T-helper 1 cell treated with Interleukin-12 subunit alpha and Interleukin-12 subunit beta and Interleukin-4 antibody, amounts not matched to agents 30 μg/mL and 1 μg/mL, for 36 hours (primary cell): ENCODE data around the gene SLC16A7.
"Not testable (repeated sequence)": the region's sequence is repeated elsewhere in the genome, so short reads cannot be mapped to it uniquely, and the experiment has no call there.

ENCODE experiments used
- H3K27ac Mint-ChIP-seq: one replicate; pipeline ENCODE4 v1.8.0; 2021; ENCODE audit warnings: mild to moderate bottlenecking, mixed read lengths
- H3K27me3 Mint-ChIP-seq: one replicate; pipeline ENCODE4 v1.8.0; 2021; ENCODE audit warnings: low read depth, mixed read lengths
- H3K36me3 Mint-ChIP-seq: one replicate; pipeline ENCODE4 v1.8.0; 2021; ENCODE audit warnings: low read depth, mixed read lengths
- H3K4me1 Mint-ChIP-seq: one replicate; pipeline ENCODE4 v1.8.0; 2021; ENCODE audit warnings: low read depth, mixed read lengths
- H3K4me3 Mint-ChIP-seq: one replicate; pipeline ENCODE4 v1.8.0; 2021; ENCODE audit warnings: mild to moderate bottlenecking, moderate library complexity, mixed read lengths
- H3K9me3 Mint-ChIP-seq: one replicate; pipeline ENCODE4 v1.8.0; 2021; ENCODE audit warnings: mixed read lengths

SLC16A7 gene

DNA sequence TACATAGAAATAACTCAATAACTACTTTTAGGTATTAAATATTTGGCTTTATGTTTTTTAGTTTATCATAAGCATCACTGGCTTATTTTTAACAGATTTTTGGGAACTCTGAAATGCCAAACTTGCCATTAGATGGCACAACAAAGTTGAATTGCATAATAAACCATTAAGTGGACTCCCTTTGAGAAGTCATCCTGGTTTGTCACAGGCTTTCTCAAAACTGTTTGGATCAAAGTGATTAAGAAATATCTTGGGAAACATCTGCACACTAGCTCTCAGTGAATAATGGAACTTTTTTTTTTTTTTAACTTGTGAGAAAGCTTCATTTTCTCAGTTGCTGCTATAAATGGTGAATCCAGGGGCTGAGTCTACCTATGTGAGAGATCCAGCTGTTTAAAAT lies 4.3 kb downstream of the SLC16A7 start:
- no peak overlapping the region for H3K27ac Mint-ChIP-seq
- H3K4me3 Mint-ChIP-seq = no peak overlapping the region
- peaks cover 15% of the 10 kb centered on the region for H3K36me3 Mint-ChIP-seq
- no peaks in the 10 kb centered on the region for H3K9me3 Mint-ChIP-seq
- H3K27me3 Mint-ChIP-seq = no peaks in the 10 kb centered on the region
- peaks cover 29% of the 10 kb centered on the region for H3K4me1 Mint-ChIP-seq

DNA sequence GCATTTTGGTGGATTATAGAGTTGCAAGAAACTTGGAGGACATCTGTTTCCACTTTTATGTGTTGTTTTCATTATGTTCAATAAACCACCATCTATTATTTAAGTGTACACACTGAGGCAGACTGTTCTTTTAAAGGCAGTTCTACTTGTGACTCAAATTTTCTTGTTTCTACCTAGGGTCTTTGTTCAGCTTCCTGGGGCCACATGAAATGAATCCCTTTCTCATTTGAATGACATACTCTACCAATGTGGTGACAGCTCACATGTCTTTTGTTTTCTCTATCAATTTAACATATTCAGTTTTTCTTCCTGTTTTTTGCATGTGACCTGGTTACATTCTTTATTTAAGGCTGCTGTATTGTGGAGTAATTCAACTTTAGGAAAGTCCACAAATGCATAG lies 7.9 kb downstream of the SLC16A7 start:
- no peak overlapping the region for H3K27ac Mint-ChIP-seq
- peaks cover 7% of the 10 kb centered on the region for H3K4me1 Mint-ChIP-seq
- no peaks in the 10 kb centered on the region for H3K27me3 Mint-ChIP-seq
- H3K36me3 Mint-ChIP-seq = peaks cover 20% of the 10 kb centered on the region
- no peaks in the 10 kb centered on the region for H3K9me3 Mint-ChIP-seq
- H3K4me3 Mint-ChIP-seq = no peak overlapping the region

DNA sequence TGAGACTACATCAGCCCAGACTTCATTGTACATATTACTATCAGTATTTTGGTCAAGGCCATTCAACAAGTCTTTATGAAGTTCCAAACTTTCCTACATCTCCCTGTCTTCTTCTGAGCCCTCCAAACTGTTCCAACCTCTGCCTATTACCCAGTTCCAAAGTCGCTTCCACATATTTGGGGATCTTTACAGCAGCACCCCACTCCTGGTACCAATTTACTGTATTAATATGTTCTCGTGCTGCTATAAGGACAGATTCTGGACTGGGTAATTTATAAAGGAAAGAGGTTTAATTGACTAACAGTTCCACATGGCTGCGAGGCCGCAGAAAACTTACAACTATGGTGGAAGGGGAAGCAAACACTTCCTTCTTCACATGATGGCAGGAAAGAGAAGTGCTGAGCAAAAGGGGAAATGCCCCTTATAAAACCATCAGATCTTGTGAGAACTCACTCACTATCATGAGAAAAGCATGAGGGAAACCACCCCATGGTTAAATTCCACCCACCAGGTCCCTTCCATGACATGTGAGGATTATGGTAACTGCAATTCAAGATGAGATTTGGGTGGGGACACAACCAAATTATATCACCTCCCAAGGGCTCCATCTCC lies 17.1 kb downstream of the SLC16A7 start:
- H3K27ac Mint-ChIP-seq, H3K4me3 Mint-ChIP-seq, H3K27me3 Mint-ChIP-seq, H3K4me1 Mint-ChIP-seq: not testable (repeated sequence)
- peaks cover 32% of the 10 kb centered on the region for H3K9me3 Mint-ChIP-seq
- peaks cover 41% of the 10 kb centered on the region for H3K36me3 Mint-ChIP-seq

DNA sequence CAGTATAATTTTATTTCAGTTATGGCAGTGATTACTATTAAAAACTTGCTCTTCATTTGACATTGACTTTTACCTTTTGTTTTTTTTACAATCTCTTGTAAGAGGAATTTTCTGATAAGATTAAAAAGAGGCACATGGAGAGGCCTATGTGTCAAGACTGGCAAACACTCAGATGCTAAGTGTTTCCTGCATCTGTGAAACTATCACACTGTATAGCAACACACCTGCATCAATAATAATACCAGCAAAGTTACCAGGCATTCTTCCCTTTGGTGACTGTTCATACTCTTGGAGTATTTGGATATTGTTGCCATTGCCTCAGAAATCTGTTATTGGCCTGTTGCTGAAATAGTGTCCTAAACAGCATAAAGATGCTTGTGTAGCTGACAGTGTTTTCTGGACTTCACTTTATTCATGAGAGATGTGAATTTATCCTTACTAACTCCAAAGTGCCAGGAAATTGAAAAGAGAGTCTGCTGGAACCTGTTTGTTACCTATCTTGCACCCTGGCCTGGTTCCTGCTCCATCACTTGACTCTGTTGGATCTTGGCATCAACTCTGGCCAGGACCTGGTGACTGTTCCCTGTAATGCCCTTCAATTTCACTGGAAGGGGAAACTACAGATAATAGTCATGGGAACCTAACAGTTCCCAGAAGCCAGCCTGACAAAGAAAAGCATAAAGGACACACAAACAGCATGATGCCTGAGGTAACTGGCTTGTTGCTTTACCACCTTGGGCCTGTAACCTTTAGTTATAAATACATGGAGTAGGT lies 19.8 kb downstream of the SLC16A7 start:
- no peak overlapping the region for H3K4me3 Mint-ChIP-seq

DNA sequence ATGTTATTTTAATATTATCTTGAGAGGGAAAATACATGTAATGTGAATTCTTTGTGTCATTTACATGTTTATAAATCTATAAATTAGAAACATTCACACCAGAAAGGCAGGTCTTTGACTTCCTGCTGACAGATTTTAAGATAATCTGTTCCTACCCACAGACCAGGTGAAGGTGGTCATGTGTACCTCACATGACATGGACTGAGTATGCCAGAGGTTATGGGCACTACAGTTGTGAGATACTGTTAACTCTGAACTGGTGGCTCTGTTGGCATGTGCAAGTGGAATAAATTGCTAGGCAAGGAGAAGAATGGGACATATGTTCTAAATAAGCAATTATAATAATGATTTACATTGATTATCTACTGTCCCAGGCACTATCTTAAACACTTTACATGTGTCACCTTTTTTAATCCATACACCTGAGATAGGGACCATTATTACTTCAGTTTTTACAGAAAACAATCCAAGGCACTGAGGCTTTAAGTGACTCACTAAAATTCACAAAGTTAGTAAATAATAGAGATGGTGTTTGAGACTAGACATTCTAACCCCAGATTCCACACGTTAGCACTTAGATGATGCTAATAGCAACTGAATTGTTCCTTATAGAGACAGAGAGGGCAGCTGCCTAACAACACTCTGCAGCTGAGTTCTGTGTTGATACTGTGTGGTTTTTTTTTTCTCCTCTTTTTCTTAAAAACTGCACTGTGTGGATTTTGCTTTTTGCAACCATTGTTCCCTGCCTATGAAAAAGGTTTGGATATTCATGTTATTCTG lies 23.8 kb downstream of the SLC16A7 start:
- no peak overlapping the region for H3K27ac Mint-ChIP-seq

More for the DNA sequence above, 19.8 kb downstream of the SLC16A7 start:
- H3K27ac Mint-ChIP-seq = no peak overlapping the region
- peaks cover 30% of the 10 kb centered on the region for H3K36me3 Mint-ChIP-seq
- H3K9me3 Mint-ChIP-seq = peaks cover 25% of the 10 kb centered on the region
- peaks cover 2% of the 10 kb centered on the region for H3K4me1 Mint-ChIP-seq
- no peaks in the 10 kb centered on the region for H3K27me3 Mint-ChIP-seq

DNA sequence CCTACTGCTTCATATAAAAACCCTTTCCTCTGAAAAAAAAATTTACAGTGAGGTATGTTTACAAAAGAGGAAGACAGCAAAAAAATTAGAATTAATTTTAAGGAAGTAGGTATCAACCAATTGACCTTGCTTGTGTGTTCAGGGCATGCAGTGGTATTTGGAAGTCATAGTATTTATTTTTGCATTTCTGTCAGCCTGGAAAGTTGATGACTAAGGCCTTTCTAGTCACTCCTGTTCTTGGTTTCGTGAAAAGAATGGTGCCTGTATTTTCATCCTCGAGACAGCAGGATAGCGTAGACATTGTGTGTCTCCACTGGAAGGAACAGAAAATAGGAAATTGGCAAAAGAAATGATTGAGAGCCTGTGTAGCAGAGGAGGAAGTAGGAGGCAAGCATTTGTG lies 24.5 kb downstream of the SLC16A7 start:
- H3K4me3 Mint-ChIP-seq = no peak overlapping the region
- H3K4me1 Mint-ChIP-seq = peaks cover 2% of the 10 kb centered on the region
- no peak overlapping the region for H3K27ac Mint-ChIP-seq
- H3K36me3 Mint-ChIP-seq = peaks cover 3% of the 10 kb centered on the region
- H3K9me3 Mint-ChIP-seq = no peaks in the 10 kb centered on the region
- H3K27me3 Mint-ChIP-seq = no peaks in the 10 kb centered on the region

More for the DNA sequence above, 23.8 kb downstream of the SLC16A7 start:
- H3K4me3 Mint-ChIP-seq = no peak overlapping the region
- H3K36me3 Mint-ChIP-seq = peaks cover 4% of the 10 kb centered on the region
- H3K4me1 Mint-ChIP-seq = peaks cover 2% of the 10 kb centered on the region
- no peaks in the 10 kb centered on the region for H3K9me3 Mint-ChIP-seq
- H3K27me3 Mint-ChIP-seq = no peaks in the 10 kb centered on the region

DNA sequence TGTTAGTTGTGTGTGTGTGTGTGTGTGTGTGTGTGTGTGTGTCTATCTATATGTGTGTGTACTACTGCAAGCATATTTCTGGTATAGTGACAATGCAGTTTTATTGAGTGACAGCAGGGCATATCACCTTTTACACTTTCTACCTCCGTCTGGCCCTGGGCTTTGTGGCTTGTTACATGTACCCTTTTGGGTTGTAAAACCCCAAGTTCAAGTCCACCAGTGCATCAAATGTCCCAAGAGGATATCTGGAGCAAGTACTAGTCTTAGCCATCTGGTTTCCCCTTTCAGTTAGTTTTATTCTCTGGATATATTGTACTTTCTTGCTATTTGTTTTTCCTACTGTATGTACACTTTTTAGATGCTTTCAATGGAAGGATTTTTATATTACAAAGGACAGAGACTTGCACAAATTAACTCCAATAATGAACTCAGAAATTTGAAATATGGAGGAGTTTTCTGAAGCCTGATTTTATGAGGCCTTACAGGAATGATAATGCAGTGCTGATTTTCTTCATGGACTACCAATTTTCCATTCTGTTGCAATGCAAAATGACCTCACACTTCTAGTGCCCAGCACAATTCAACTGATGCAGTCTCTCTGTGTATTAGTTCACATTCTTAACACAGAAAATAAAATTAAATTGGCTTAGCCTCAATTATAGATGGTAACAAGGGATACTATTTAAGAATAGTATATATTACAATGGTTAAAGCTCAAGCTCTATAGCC lies 29.1 kb downstream of the SLC16A7 start:
- Mint-ChIP-seq H3K27ac (no peak overlapping the region), H3K9me3 (no peaks in the 10 kb centered on the region), H3K36me3 (peaks cover 4% of the 10 kb centered on the region), H3K4me1 (peaks cover 6% of the 10 kb centered on the region), H3K4me3 (no peak overlapping the region), H3K27me3 (no peaks in the 10 kb centered on the region)

DNA sequence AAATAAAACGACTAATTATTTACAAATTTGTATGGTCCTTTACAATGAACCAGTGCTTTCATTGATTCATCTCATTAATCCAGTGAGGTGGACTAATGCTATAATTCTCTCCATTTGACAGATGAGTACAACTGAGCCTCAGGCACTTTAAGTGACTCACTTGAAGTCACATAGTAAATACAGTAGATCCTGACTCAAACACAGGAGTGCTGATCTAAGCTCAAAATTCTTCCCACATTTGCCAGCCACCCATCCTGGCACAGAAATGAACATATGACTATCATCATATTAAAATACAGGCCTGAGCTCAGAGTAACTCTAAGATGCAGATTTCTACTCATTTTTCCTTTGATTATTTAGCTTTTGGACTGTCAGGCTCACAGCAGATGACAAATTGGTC lies 30.6 kb downstream of the SLC16A7 start:
- H3K4me1 Mint-ChIP-seq = peaks cover 4% of the 10 kb centered on the region

DNA sequence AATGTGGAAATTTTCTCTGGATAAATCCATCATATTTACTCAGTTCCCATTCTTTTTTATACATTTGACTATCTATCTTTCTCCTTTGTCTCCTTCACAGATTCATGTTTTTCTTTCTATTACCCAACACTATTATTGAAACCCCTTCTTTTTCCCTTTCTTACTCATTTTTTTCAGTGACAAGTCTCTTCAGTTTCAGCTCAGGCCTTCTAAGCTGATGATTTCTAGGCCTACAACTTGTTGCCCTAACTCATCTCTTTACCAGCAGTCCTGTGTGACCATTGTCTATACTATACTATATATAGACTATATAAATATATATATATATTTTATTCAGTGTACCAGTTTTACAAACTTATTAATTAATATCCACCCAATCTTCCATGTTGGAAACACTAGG lies 31.8 kb downstream of the SLC16A7 start:
- Mint-ChIP-seq H3K27ac (no peak overlapping the region), H3K27me3 (no peaks in the 10 kb centered on the region), H3K4me1 (peaks cover 4% of the 10 kb centered on the region), H3K9me3 (no peaks in the 10 kb centered on the region), H3K4me3 (no peak overlapping the region), H3K36me3 (peaks cover 4% of the 10 kb centered on the region)

More for the DNA sequence above, 30.6 kb downstream of the SLC16A7 start:
- Mint-ChIP-seq H3K27ac (no peak overlapping the region), H3K4me3 (no peak overlapping the region), H3K27me3 (no peaks in the 10 kb centered on the region), H3K9me3 (no peaks in the 10 kb centered on the region), H3K36me3 (peaks cover 4% of the 10 kb centered on the region)

DNA sequence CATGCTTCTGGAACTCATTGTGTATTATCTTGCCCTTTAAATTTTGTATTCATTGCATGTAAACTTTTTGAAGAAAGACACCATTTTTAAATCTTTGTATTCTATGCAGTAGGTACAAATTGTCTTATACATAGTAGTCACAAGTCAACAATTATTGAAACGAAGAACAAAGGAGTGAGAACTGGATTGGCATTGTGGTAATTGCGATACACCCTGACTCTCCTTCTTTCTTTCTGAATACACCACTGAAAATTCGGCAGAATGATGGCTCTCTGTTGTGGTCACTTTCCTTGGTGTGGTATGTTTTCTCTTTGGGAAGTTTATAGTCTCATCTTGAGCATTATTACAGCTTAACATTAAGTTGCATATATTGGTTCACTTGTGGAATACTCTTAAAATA lies 34.1 kb downstream of the SLC16A7 start:
- Mint-ChIP-seq H3K36me3 (peaks cover 4% of the 10 kb centered on the region), H3K27me3 (no peaks in the 10 kb centered on the region), H3K4me1 (peaks cover 4% of the 10 kb centered on the region), H3K4me3 (no peak overlapping the region), H3K9me3 (no peaks in the 10 kb centered on the region), H3K27ac (no peak overlapping the region)

DNA sequence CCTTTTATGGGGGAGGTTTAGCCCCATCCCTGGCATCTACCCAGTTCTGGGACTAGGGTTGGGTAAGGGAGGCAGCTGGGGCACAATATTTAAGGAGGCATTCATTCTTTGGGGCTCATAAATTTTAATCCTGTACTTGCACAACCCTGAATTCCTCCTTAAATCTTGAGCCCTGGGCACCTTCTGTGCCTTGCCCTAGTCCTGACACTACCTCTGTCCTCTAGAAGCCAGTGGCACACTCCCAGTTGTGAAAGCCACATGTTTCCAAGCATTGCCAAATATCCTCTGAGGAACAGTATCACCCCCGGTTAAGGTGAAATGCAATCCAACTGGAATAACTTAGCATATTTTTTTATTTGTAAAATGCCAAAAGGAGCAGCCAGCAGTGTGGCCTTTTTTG lies 36.6 kb downstream of the SLC16A7 start:
- H3K4me1 Mint-ChIP-seq = peaks cover 1% of the 10 kb centered on the region

DNA sequence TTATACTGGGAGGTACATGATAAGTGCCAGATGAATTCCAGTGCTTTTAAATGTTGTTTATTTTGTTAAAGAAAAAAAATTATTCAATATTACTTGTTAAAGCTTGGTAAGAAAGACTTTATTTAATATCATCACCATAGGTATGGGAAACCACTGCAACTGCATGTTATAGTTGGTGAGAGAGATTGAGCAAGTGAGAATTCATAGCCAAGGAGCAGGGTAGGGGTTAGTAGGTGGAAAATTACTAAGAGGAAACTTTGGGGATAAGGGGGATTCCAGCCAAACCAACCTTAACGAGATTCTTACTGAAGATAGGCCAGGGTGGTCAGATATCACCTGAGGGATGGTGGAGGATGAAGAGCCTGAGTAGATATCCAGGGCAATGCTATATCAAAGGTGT lies 38.4 kb downstream of the SLC16A7 start:
- H3K27me3 Mint-ChIP-seq = no peaks in the 10 kb centered on the region
- H3K9me3 Mint-ChIP-seq = no peaks in the 10 kb centered on the region
- H3K4me3 Mint-ChIP-seq = no peak overlapping the region
- peaks cover 6% of the 10 kb centered on the region for H3K36me3 Mint-ChIP-seq
- H3K27ac Mint-ChIP-seq = no peak overlapping the region
- H3K4me1 Mint-ChIP-seq = peaks cover 4% of the 10 kb centered on the region

More for the DNA sequence above, 36.6 kb downstream of the SLC16A7 start:
- H3K27ac Mint-ChIP-seq = no peak overlapping the region
- H3K4me3 Mint-ChIP-seq = no peak overlapping the region
- peaks cover 2% of the 10 kb centered on the region for H3K36me3 Mint-ChIP-seq
- no peaks in the 10 kb centered on the region for H3K27me3 Mint-ChIP-seq
- H3K9me3 Mint-ChIP-seq = no peaks in the 10 kb centered on the region

DNA sequence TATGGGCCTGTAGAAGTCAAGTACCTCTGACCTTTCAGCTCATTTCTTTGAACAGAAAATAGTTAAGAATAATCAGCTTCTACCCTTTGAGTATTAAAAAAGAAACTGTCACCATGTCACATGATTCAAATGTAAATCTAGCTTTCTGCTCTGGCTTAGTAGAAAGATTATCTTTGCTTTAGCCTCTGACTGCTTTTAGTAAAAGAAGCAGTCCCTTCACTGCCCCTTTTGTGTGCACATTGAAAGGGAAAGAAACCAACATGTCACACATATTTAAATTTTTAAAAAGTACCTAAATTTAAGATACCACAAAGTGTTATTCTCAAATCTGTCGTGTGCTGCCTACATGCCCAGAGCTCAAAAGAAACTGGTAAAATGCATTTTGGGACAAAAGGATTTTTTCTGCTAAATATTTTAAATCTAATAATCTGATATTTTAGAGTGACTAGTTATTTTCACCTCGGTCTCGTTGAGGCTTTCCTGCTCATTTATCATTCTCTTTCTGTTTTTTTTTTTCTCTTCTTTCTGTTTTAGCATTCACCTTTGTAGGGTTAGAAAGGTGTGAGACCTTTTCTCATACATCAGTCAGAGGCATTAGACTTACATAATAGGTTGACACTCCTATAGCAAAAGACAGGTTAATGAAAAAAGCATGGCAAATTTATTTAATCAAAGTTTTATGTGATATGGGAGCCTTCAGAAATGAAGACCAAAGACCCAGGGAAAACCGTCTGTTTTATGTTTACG lies 41.3 kb downstream of the SLC16A7 start:
- Mint-ChIP-seq H3K36me3 (peaks cover 4% of the 10 kb centered on the region), H3K4me3 (no peak overlapping the region), H3K9me3 (peaks cover under 1% of the 10 kb centered on the region), H3K27me3 (no peaks in the 10 kb centered on the region), H3K27ac (no peak overlapping the region), H3K4me1 (peaks cover 4% of the 10 kb centered on the region)

DNA sequence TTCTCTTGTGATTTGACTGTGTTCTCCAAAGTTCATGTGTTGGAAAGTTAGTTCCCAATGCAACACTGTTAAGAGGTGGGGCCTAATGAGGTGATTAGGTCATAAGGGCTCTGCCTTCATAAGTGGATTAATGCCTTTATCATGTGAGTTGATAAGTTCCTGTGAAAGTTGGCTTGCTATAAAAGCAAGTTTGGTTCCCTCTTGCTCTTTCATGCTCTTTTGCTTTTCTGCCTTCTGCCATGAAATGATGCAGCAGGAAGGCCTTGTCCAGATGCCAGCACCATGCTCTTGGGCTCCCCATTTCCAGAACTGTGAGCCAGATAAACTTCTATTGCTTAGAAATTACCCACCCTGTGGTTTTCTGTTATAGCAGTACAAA lies 41.9 kb downstream of the SLC16A7 start:
- peaks cover 5% of the 10 kb centered on the region for H3K9me3 Mint-ChIP-seq
- no peaks in the 10 kb centered on the region for H3K27me3 Mint-ChIP-seq
- H3K4me3 Mint-ChIP-seq = no peak overlapping the region
- H3K36me3 Mint-ChIP-seq = peaks cover 9% of the 10 kb centered on the region
- no peak overlapping the region for H3K27ac Mint-ChIP-seq
- peaks cover 4% of the 10 kb centered on the region for H3K4me1 Mint-ChIP-seq
